DOHH2 (cell line): ENCODE measurements around the gene CPSF7.

Experiments used
- CTCF ChIP-seq: fragments of 200-600 bp; sonication (generic); IDR thresholded peaks from one replicate; pipeline ENCODE4 v1.5.1; 2014; ENCODE audit warnings: antibody characterized with exemption, mild to moderate bottlenecking, low read depth, low read length; ENCODE audit not compliant: poor library complexity, severe bottlenecking
- EZH2phosphoT487 ChIP-seq: fragments of 200-600 bp; sonication (generic); IDR thresholded peaks from 2 replicates; pipeline ENCODE4 v1.6.1; 2017; ENCODE audit warnings: borderline replicate concordance, mild to moderate bottlenecking, antibody characterized with exemption, low read length, moderate library complexity, mixed read lengths

GRCh38 chr11:61356706-61357105 is 73.1 kb downstream of the CPSF7 start:
- TF ChIP-seq CTCF, result no peak
- no peak for TF ChIP-seq EZH2phosphoT487
